ENCODE data around the gene PEX5.
"Not testable (repeated sequence)": the region's sequence is repeated elsewhere in the genome, so short reads cannot be mapped to it uniquely, and the experiment has no call there.

Gene PEX5

GRCh38 chr12:7161327-7161726 lies 28.2 kb upstream of the PEX5 start:
- no peak for DNase-seq

DNA sequence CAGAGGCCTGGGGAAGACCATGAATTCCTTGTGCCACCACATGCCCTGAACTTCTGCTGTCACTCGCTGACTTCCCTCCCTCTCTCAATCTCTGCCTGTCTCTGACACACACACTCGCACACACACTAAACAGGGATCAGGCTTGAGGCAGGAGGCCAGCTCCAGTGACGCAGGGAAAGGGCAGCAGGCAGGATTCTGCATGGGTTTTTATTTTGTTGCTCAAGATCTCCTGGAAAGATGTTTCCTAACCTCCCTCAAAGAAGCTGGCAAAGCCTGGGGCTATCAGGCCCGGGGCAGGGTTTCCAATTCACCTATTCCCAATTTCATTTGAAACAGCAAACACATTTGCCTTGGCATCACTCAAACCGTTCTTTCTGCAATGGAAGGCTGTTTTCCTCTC lies 27.7 kb upstream of the PEX5 start:
- no peak for DNase-seq

- no peak for DNase-seq
Measured at GRCh38 chr12:7162691-7163114, 26.8 kb upstream of the PEX5 start.

DNA sequence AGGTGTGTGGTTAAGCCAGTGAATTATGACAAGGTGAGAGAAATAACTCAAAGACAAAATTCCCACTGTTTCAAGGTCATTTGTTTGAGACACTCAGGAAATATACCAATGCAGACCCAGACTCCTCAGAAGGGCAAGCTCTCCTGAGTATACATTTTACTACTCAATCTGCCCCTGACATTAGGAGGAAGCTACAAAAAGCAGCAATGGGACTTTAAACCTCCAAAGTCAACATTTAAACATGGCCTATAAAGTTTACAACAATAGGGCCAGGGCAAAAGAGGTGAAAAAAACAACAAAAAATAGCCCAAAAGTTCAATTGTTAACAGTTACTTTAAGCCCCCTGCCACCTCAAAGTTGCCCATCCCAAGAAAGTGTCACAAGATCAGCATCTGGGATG lies 19.5 kb upstream of the PEX5 start:
- DNase-seq = no peak

- DNase-seq = no peak
Measured at GRCh38 chr12:7171854-7172253, 17.6 kb upstream of the PEX5 start.

DNA sequence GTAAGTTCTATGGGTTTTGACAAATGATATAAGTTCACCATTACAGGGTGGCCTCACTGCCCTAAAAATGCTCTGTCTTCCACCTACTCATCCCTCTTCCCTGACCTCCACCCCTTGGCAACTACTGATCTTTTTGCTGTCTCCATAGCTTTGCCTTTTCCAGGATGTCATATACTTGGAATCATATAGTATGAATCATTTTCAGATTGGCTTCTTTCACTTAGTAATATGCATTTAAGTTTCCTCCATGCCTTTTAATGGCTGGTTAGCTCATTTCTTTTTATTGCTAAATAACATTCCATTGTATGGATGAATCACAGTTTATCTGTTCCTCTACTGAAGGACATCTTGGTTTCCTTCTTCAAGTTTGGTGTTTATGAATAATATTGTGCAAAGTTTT lies 14.0 kb upstream of the PEX5 start:
- no peak for DNase-seq

DNA sequence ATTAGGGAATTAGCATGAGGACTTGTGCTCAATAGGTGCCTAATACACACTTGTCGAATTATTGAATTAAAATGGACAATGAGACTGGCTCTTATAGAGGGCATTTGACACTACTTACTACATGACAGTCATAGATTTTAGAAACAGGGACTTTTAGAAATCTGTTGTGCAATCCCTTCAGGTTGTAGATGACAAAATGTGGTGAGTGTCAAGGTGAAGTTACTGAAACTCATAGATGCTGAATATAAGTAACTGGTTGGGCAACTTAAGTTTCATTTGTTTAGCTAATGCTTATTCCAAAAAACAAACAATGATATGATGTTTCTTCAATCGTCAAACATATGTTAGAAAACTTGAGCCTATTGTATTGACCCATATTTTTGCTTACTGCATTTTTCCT lies 12.9 kb upstream of the PEX5 start:
- DNase-seq = no peak

DNA sequence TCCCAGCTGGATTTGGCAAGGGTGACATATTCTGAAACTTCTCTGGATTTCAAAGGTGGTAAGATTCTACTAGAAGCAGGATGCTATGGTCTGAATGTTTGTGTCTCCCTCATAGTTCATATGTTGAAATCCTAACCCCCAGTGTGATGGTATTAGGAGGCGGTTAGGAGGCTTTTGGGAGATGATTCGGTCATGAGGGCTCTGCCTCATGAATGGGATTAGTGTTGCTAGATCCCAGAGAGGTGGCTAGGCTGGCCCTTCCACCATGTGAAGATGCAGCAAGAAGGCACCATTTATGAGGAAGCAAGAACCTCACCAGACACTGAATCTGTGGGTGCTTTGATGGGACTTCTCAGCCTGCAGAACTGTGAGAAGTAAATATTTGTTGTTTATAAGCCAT lies 11.0 kb upstream of the PEX5 start:
- no peak for DNase-seq

GRCh38 chr12:7180685-7181084 lies 8.8 kb upstream of the PEX5 start:
- no peak for DNase-seq

- not testable (repeated sequence) for DNase-seq
Measured at GRCh38 chr12:7186058-7186457, 3.4 kb upstream of the PEX5 start.

DNA sequence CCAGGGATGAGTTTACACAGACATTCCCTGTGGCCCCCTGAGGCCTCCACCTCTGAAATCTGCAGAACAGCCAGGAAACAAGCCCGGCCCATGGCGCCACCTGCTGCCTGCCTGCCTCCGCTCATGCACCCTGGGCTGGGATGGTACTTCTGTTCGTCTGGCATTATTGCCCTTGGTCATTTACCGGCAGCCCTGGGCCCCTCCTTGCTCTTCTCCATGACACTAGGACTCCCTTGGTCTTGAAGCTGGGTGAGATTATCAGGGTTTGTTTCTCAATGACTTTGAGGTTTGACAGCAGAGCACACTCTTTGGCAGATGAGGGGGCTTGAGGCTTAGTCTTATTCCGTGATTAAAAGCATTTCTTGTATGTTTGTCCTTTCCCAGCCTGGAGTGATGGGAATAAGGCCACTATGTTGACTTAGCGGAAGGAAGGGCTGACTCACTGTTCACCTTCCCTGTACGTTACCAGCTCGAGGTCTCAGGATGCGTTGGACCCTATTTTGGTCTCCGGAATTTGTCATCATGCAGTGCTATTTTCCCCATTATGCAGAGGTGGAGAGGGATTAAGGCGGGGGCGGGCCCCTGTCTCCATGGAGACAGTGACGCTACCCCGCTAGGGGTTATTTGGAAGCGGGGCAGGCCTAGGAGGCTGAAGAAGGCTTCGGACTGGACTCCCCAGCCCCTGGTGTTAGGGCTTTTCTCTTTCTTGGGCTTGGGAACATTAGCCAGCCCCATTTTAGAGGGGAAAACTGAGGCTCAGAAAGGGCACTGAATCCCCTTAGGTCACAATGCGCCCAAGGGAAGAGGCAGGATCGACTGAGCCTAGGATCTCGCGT lies 706 bp upstream of the PEX5 start:
- DNase-seq = peak; percentile 44 to 51

- no peak for DNase-seq
Measured at GRCh38 chr12:7190268-7191055, 976 bp downstream of the PEX5 start.

GRCh38 chr12:7193674-7194073 lies 4.2 kb downstream of the PEX5 start:
- no peak for DNase-seq

DNA sequence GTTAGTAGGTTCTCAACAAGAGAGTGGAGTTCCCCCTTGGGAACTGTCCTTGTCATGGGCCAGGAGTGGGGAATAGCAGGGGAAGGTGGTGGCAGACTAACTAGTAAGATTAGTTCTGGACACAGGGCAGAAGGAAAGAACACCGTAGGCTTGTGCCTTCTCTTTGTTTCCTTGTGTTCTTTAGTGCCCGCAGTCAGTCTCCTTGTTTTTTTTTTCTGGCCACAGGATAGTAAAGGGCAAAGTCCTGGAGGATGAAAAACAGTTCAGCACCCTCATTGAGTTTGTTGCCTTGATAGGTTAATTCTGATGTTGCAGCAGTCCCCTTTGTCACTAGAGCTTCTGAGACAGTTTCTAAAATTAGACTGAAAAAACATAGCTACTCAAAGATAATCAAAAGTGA lies 8.4 kb downstream of the PEX5 start:
- DNase-seq = no peak

- no peak for DNase-seq
Measured at GRCh38 chr12:7203109-7203508, 13.6 kb downstream of the PEX5 start.

- DNase-seq = no peak
Measured at GRCh38 chr12:7205091-7205490, 15.6 kb downstream of the PEX5 start.

DNA sequence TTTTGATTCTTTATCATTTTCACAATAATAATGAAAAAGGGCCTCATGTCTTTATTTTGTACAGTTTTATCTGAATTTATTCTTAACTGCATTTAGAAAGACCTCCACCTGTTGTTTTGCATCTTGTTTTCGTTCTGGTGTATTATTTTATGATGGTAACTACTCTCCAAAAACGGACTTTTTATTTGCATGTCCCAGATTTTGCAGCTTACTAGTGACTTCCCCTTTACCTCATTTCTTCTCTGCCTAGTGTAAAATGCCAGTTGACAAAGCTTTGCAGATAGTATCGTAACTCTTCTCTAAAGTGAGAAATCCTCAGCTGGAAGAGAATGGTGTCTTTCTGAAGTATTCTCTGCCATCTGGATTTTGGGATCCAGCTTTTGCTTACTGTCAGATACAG lies 17.2 kb downstream of the PEX5 start:
- no peak for DNase-seq

DNA sequence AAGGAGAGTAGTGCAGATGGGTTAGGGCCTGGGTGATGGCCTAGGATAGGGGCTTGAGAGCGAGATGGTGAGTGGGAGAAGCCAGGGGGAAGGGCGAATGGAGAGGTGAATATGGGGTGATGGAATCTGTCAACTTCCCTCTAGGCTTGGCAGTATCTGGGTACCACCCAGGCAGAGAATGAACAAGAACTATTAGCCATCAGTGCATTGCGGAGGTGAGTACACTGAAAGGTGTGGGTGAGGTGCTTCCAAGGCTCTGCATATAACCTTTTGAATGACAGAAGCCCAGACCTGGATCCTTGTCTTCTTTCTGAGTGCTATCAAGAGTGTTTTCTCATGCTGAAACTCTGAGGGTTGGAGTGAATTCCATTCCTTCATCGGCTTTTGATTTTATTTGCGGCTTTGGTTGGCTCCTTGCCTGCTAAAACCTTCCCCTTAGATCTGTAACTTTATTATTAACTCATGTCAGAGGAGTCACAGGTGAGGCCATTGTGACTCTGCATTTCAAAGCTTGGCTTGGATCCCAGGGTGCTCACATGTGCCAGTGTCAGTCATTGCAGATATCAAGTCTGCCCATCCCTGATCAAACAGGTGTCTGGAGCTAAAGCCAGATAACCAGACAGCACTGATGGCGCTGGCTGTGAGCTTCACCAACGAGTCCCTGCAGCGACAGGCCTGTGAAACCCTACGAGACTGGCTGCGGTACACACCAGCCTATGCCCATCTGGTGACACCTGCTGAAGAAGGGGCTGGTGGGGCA lies 18.6 kb downstream of the PEX5 start:
- DNase-seq = no peak

DNA sequence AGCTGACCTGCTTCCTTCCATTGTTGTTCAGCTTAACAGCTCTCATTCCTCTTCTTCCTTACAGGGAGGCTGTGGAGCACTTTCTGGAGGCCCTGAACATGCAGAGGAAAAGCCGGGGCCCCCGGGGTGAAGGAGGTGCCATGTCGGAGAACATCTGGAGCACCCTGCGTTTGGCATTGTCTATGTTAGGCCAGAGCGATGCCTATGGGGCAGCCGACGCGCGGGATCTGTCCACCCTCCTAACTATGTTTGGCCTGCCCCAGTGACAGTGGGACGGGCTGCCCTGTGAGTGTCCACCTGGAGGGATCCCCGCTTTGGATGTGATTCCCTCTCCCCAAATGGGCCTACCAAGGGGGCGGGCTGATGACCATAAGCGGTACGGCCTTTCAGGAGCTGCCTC lies 20.5 kb downstream of the PEX5 start:
- no peak for DNase-seq

GRCh38 chr12:7210642-7211151 lies 21.2 kb downstream of the PEX5 start:
- no peak for DNase-seq

DNA sequence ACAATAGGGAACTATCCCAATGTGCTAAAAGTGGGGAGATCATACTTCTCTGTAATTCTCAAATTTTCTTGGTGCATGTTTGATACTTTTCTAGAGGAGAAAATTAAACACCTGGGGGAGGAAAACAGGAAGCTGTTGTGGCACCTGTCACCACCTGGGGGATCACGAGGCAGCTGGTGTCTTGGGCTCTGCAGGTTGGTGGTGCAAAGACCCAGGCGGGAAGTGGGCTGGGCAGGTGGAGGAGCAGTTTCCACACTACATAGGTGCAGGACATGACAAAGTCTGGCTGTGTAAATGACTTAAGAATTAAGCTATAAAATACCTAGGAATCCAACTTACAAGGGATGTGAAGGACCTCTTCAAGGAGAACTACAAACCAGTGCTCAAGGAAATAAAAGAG lies 23.2 kb downstream of the PEX5 start:
- no peak for DNase-seq

- not testable (repeated sequence) for DNase-seq
Measured at GRCh38 chr12:7213745-7214144, 24.3 kb downstream of the PEX5 start.

DNA sequence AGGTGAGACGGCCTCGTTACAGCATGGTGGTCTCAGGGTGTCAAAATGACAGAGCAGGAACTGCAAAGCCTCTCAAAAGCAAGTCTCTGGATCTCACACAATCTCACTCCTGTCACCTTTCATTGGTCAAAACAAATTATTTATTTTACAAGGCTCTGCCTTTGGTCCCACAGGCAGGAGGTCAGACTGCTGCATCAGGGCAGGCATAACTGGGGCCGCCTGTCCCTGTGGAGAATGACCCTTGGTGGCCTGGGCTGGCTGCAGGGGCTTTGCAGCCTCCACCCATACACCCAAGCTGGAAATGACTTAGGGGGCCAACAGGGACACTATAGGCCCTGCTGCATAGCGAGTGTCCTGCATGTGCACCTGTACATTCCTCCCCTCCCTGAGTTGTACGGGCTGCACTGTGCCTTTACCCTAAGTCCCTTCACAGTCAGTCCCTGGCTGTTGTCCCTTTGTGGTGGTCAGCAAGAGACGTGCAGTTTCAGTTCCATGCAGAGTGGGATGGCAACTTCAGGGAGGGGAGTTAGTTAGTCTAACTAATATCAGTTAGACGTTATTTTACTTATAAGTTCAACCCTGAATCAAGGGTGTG lies 28.1 kb downstream of the PEX5 start:
- DNase-seq = no peak

Measured in cerebellar nuclear complex (tissue), 1 donor.